Endothelial cell of umbilical vein (primary cell): ENCODE data around the gene NEK3. TPM values are rescaled to one million over a fixed set of nuclear protein-coding genes. Genes with fewer than 3 reads are reported as not detected.

Experiments
- BruUV-seq: library from RNA; stranded (reverse); fragments of 400-500 nt; replicated peaks from 2 replicates; lab custom pipeline; 2021; lab: Mats Ljungman, UMichigan
- CTCF ChIA-PET: fragments of 300-600, 350-600 bp; sonication (Branson Sonifier 250); formaldehyde crosslinking; loops from one replicate; lab custom pipeline; 2021; ENCODE audit warnings: antibody characterized with exemption, inconsistent platforms; lab: Charles Lee
- POLR2A ChIA-PET: fragments of 300-600, 350-600 bp; sonication (Branson Sonifier 250); formaldehyde crosslinking; loops from one replicate; lab custom pipeline; 2021; ENCODE audit warnings: antibody characterized with exemption, inconsistent platforms; lab: Charles Lee
- DNase-seq: peaks from one replicate; pipeline ENCODE4 v3.0.0-alpha.2; 2011; ENCODE audit warnings: low read depth, low spot score
- FAIRE-seq: peaks from 2 replicates; lab custom pipeline; 2011; peaks lifted over from hg19 to GRCh38; lab: Jason Lieb, UNC
- H2AFZ ChIP-seq: 2 replicates; pipeline ENCODE4 v1.6.0; 2012; ENCODE audit warnings: low read depth, low read length, control low read depth, inconsistent platforms
- H3K27ac ChIP-seq: 2 replicates; pipeline ENCODE4 v1.5.1; 2011; ENCODE audit warnings: low read depth, mild to moderate bottlenecking, control low read depth, low read length, moderate library complexity; ENCODE audit not compliant: insufficient read depth
- H3K27me3 ChIP-seq, 2 experiments: 2 replicates each; pipeline versions ENCODE4 v1.6.0 to v1.6.1; 2011; ENCODE audit warnings: low read length in 2 of 2, mixed read lengths in 1 of 2; ENCODE audit not compliant: control insufficient read depth in 2 of 2, insufficient read depth in 2 of 2
- H3K36me3 ChIP-seq, 2 experiments: 2 replicates in 1 of 2; 3 replicates in 1 of 2; pipeline ENCODE4 v1.5.1; 2011; ENCODE audit warnings: low read length in 2 of 2, mild to moderate bottlenecking in 1 of 2, moderate library complexity in 1 of 2; ENCODE audit not compliant: control insufficient read depth in 2 of 2, insufficient read depth in 2 of 2; ENCODE audit errors: extremely low read depth in 1 of 2
- H3K4me1 ChIP-seq: 3 replicates; pipeline ENCODE4 v1.5.1; 2011; ENCODE audit warnings: mild to moderate bottlenecking, low read length; ENCODE audit not compliant: control insufficient read depth, insufficient read depth; ENCODE audit errors: extremely low read depth
- H3K4me2 ChIP-seq: 2 replicates; pipeline ENCODE4 v1.6.1; 2011; ENCODE audit warnings: low read length, control low read depth, mixed read lengths; ENCODE audit not compliant: insufficient read depth
- H3K4me3 ChIP-seq, 3 experiments: fragments of 200-600 bp in 1 of 3; sonication (generic), shearing (Covaris generic) in 1 of 3; replicated peaks in 1 of 3; 2 replicates each; pipeline ENCODE4 v1.5.1; 2011 to 2016; ENCODE audit warnings: control low read depth in 3 of 3, low read length in 3 of 3, mild to moderate bottlenecking in 2 of 3, inconsistent platforms in 1 of 3, low read depth in 1 of 3, moderate library complexity in 1 of 3; ENCODE audit not compliant: insufficient read depth in 1 of 3
- H3K79me2 ChIP-seq: 2 replicates; pipeline ENCODE4 v1.6.0; 2012; ENCODE audit warnings: low read length, inconsistent platforms; ENCODE audit not compliant: control insufficient read depth, insufficient read depth
- H3K9ac ChIP-seq: replicated peaks from 2 replicates; pipeline ENCODE3; 2011; ENCODE audit warnings: low read length, control low read depth; ENCODE audit not compliant: insufficient read depth; ENCODE audit errors: extremely low read depth
- H3K9me1 ChIP-seq: replicated peaks from 3 replicates; pipeline ENCODE4 v1.6.0; 2011; ENCODE audit warnings: mild to moderate bottlenecking, low read length; ENCODE audit not compliant: control insufficient read depth, insufficient read depth; ENCODE audit errors: extremely low read depth
- H3K9me3 ChIP-seq: replicated peaks from 2 replicates; pipeline ENCODE4 v1.5.1; 2012; ENCODE audit warnings: low read length, inconsistent platforms; ENCODE audit not compliant: control insufficient read depth, insufficient read depth
- H4K20me1 ChIP-seq: replicated peaks from 2 replicates; pipeline ENCODE3; 2011; ENCODE audit warnings: mild to moderate bottlenecking, low read length; ENCODE audit not compliant: control insufficient read depth, insufficient read depth; ENCODE audit errors: extremely low read depth
- POLR2AphosphoS5 ChIP-seq: IDR thresholded peaks from 2 replicates; pipeline ENCODE4 v1.6.1; 2012; ENCODE audit warnings: low read depth, mild to moderate bottlenecking, control low read depth, low read length, moderate library complexity; ENCODE audit not compliant: insufficient read depth
- dilution Hi-C: fragments of 300-500 bp; cut with MboI; formaldehyde crosslinking; loops from one replicate; pipeline ENCODE4 v1.15.0; 2019; ENCODE audit warnings: low sequenced_read_pairs; ENCODE audit not compliant: extremely low pct_ligation_motif_present
- intact Hi-C: fragments of 100-400 bp; cut with micrococcal nuclease; formaldehyde crosslinking; loops from one replicate; pipeline ENCODE4 v1.10.0; 2022
- polyA plus RNA-seq, 4 experiments: library from polyadenylated mRNA; depleted of rRNA in 3 of 4; stranded (reverse) in 3 of 4; unstranded in 1 of 4; fragments of >200 nt; gene quantifications; 2 replicates each; pipeline versions ENCODE4 v1.2.1 to v1.2.3, GENCODE V29; 2011 to 2012; ENCODE audit warnings: missing spikeins in 1 of 4
- total RNA-seq: library from RNA; stranded (reverse); gene quantifications from 2 replicates; pipeline ENCODE4 v1.2.3, GENCODE V29; 2021
- TF ChIP-seq, protein P1 (sequence below), 2 donors: IDR thresholded peaks; 1 replicate in 1 of 2; 2 replicates in 1 of 2; pipeline ENCODE4 v1.5.1; 2011; ENCODE audit warnings: low read length in 2 of 2, mild to moderate bottlenecking in 2 of 2, moderate library complexity in 2 of 2, control low read depth in 1 of 2, inconsistent platforms in 1 of 2, low read depth in 1 of 2; ENCODE audit not compliant: insufficient read depth in 1 of 2; ENCODE audit errors: extremely low read depth in 1 of 2

Gene NEK3
- total and polyA plus RNA-seq, 2 donors (not counting 3 experiments of a cell fraction or from before 2014, with no cell fraction given): 10.3 to 13.8 TPM

DNA sequence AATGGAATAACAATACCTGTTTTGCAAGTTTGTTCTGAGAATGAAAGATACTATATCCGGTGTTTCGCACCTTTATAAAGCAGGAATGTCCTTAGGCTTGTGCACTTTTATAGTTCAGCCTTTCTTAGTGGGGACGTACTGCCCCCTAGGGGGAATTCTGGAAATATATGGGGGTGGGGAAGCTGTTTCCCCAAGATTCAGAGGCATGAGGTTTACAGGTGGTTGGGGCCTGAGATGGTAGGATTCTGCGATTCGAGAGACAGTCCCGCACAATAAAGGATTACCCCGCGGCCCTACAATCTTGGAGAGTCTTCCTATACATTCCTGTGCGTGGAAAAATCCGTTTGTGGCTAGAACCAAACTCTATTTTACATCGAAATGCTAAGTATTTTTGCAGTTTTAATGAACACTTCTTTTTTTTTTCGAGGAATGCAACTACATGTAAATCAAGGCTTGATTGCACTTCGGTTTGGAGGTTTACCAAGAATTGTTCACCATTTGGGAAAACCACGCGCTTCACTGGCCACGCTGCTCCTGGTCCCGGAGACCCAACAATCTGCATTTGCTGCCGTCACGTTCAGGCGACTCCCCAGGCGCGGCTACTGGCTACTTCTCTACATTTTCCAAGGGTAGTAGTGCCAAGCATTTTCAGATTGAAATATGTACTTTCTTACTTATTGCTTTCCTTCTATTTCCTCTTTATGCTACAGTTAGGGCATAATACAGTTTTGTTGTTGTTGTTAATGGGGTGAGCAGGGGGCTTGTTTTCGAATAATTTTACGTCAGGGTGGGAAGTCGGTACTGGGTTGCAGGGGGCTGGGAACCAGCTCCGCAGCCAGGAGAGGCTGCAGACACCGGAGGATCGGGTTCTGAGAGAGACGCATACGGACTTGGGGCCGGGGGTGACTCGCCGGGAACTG is 31.4 kb downstream of the NEK3 start:
- ChIA-PET CTCF (interaction anchor here (0.6 to 4.9 kb wide), 51 partner anchors 9 to 1003 kb away, joined by 3 to 115 read pairs (median 5); partner anchors contain the start of genes ALG11, INTS6, TMEM272 and VPS36), POLR2A (no interaction called here)
- TF ChIP-seq POLR2AphosphoS5: no peak
- TF ChIP-seq, protein P1, sequence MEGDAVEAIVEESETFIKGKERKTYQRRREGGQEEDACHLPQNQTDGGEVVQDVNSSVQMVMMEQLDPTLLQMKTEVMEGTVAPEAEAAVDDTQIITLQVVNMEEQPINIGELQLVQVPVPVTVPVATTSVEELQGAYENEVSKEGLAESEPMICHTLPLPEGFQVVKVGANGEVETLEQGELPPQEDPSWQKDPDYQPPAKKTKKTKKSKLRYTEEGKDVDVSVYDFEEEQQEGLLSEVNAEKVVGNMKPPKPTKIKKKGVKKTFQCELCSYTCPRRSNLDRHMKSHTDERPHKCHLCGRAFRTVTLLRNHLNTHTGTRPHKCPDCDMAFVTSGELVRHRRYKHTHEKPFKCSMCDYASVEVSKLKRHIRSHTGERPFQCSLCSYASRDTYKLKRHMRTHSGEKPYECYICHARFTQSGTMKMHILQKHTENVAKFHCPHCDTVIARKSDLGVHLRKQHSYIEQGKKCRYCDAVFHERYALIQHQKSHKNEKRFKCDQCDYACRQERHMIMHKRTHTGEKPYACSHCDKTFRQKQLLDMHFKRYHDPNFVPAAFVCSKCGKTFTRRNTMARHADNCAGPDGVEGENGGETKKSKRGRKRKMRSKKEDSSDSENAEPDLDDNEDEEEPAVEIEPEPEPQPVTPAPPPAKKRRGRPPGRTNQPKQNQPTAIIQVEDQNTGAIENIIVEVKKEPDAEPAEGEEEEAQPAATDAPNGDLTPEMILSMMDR (IDR thresholded peaks at IDR 0.05; ENCODE audit: extremely low read depth in 1 of 2, insufficient read depth in 1 of 2, low read depth in 1 of 2, low read length in 2 of 2): peak; percentile 73 to 82
- dilution Hi-C loops: no loop called here
- no peaks in the 10 kb centered on the region for H3K9me1 ChIP-seq
- no peak overlapping the region for H3K9ac ChIP-seq
- H3K9me3 ChIP-seq: no peaks in the 10 kb centered on the region
- intact Hi-C loops: loop anchor here (1.0 to 10.0 kb wide), 10 partner anchors 31 to 843 kb away; partner anchors contain the start of genes INTS6, NEK3, VPS36 and WDFY2
- H3K27me3 ChIP-seq: peaks cover 0 to 3% of the 10 kb centered on the region in 2 experiments
- H4K20me1 ChIP-seq: no peaks in the 10 kb centered on the region
- H2AFZ ChIP-seq: peak overlapping the region; percentile 62
- peak overlapping the region; percentile 99 for H3K4me2 ChIP-seq
- DNase-seq (peak; percentile 79), FAIRE-seq (peak; percentile 76)
- no peaks in the 10 kb centered on the region for H3K36me3 ChIP-seq
- no TSS peak for BruUV-seq
- peak overlapping the region; percentile 54 to 69 (median 68) for H3K4me3 ChIP-seq
- H3K27ac ChIP-seq: no peak overlapping the region
- H3K79me2 ChIP-seq: no peaks in the 10 kb centered on the region
- H3K4me1 ChIP-seq: peaks cover 8% of the 10 kb centered on the region
